SW480 (cell line): Measurements from ENCODE around the gene SULT1C3.
"Not testable (repeated sequence)": the region's sequence is repeated elsewhere in the genome, so short reads cannot be mapped to it uniquely, and the experiment has no call there.

Experiments used
- DNase-seq: peaks from one replicate; pipeline ENCODE4 v3.0.0-alpha.2; 2016; ENCODE audit warnings: low spot score

Gene SULT1C3

GRCh38 chr2:108244667-108245414, 5.1 kb downstream of the SULT1C3 start:
- DNase-seq, result no peak

GRCh38 chr2:108253106-108253505, 13.3 kb downstream of the SULT1C3 start:
- no peak for DNase-seq

- no peak for DNase-seq
These were observed 18.1 kb downstream of the SULT1C3 start for GRCh38 chr2:108257757-108258331.

- DNase-seq, result no peak
These were observed 21.0 kb downstream of the SULT1C3 start for GRCh38 chr2:108260773-108261172.

GRCh38 chr2:108262036-108262435, 22.3 kb downstream of the SULT1C3 start:
- no peak for DNase-seq

GRCh38 chr2:108263401-108263800, 23.6 kb downstream of the SULT1C3 start:
- no peak for DNase-seq

- DNase-seq, result peak; percentile 41
These were observed 26.4 kb downstream of the SULT1C3 start for GRCh38 chr2:108266218-108266617.

GRCh38 chr2:108267101-108267500, 27.3 kb downstream of the SULT1C3 start:
- no peak for DNase-seq

- peak; percentile 13 for DNase-seq
These were observed 28.2 kb downstream of the SULT1C3 start for GRCh38 chr2:108268001-108268400.

GRCh38 chr2:108270346-108270745, 30.6 kb downstream of the SULT1C3 start:
- no peak for DNase-seq

GRCh38 chr2:108270768-108271506, 31.2 kb downstream of the SULT1C3 start:
- DNase-seq, result no peak

- DNase-seq, result no peak
These were observed 32.0 kb downstream of the SULT1C3 start for GRCh38 chr2:108271691-108272253.

GRCh38 chr2:108278631-108279030, 38.9 kb downstream of the SULT1C3 start:
- DNase-seq, result no peak

GRCh38 chr2:108279468-108279867, 39.7 kb downstream of the SULT1C3 start:
- no peak for DNase-seq

GRCh38 chr2:108280466-108280865, 40.7 kb downstream of the SULT1C3 start:
- DNase-seq, result no peak

- DNase-seq, result not testable (repeated sequence)
These were observed 44.8 kb downstream of the SULT1C3 start for GRCh38 chr2:108284566-108284965.

GRCh38 chr2:108285616-108286015, 45.8 kb downstream of the SULT1C3 start:
- DNase-seq, result no peak

GRCh38 chr2:108287169-108287568, 47.4 kb downstream of the SULT1C3 start:
- DNase-seq, result no peak

GRCh38 chr2:108288534-108289106, 48.9 kb downstream of the SULT1C3 start, which contains the start of gene SULT1C2:
TSS of gene SULT1C2 (plus strand) at chr2:108288895. CDS start at chr2:108293668, 4,773 bp downstream.
- DNase-seq, result peak; percentile 64

- DNase-seq, result no peak
These were observed 54.1 kb downstream of the SULT1C3 start for GRCh38 chr2:108293850-108294249.

- DNase-seq, result peak; percentile 43
These were observed 57.8 kb downstream of the SULT1C3 start for GRCh38 chr2:108297436-108298141.

- DNase-seq, result no peak
These were observed 61.8 kb downstream of the SULT1C3 start for GRCh38 chr2:108301558-108301957.
